GM21786 (cell line): Measurements from ENCODE around the gene HPSE.
A peak's percentile ranks its signal among the peaks of the same experiment; 100 is the strongest.

ENCODE experiments used
- ATAC-seq: cut with Tn5 transposase; IDR thresholded peaks from one replicate; pipeline ENCODE4 v1.9.1; 2021; ENCODE audit not compliant: unreplicated experiment

HPSE gene

DNA sequence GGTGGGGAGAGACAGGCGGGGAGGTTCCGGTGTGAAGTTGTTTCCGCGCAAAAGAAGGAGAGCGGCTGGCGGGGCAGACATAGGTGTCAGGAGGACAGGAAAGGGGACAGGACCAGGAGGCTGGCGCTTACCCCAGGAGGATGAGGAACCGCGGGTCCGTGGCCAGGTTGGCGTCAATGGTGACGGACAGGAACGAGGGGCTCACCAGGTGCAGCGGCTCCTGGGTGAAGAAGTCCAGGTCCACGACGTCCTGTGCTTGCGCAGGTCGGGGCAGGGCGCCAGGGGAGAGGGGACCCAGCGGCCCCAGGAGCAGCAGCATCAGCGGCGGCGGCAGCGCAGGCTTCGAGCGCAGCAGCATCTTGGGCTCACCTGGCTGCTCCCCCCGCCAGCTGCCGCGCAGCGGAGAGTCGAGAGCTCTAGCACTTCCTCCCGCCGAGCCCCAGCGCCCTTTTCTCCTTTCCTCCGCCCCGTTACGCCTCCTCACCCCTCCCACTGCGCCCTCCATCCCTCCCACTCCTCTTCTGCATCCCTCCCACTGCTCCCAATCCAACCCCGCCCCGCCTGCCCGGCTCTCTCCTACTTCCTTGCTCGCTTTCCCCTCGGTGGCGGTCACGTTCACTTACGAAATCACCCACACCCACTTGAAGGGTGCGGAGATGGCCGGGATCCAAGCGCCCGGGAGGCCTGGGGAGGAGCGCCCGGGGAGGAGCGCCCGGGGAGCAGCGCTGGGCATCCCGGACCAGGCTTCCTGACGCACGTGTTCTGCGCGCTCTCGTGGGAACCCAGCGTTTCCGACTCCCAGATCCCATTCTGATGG lies at the start of gene HPSE:
Gene HPSE (minus strand): TSS at position 424 of the 817 bp plus-strand sequence. CDS start 66 bp downstream, at position 358.
- ATAC-seq: peak; percentile 83

DNA sequence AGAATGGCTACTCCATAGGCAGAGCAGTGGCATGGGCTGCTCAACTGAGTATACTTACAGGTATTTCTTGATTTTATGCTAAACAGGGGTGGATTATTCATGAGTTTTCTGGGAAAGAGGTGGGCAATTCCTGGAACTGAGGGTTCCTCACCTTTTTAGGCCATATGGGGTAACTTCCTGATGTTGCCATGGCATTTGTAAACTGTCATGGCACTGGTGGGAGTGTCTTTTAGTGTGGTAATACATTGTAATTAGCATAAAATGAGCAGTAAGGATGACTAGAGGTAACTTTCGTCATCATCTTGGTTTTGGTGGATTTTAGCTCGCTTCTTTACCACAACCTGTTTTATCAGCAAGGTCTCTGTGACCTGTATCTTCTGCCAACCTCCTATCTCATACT lies 48.2 kb upstream of the HPSE start:
- no peak for ATAC-seq

DNA sequence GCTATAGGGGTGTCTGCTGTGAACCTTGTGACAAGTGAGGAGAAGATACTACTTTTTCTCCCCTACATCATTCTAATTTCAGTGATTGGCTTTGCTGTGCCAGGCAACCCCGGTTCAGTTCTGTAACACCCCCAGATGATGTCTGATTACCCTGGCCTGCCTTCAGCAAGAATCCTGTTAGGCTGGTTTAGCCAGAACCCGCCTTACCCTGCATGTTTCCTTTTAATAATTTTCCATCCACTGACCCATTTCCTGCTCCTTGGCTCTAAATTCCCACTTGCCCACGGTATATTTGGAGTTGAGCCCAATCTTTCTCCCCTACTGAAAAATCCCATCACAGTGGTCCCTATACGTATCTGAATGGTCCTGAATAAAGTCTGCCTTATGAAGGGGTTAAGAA lies 46.5 kb upstream of the HPSE start:
- no peak for ATAC-seq

DNA sequence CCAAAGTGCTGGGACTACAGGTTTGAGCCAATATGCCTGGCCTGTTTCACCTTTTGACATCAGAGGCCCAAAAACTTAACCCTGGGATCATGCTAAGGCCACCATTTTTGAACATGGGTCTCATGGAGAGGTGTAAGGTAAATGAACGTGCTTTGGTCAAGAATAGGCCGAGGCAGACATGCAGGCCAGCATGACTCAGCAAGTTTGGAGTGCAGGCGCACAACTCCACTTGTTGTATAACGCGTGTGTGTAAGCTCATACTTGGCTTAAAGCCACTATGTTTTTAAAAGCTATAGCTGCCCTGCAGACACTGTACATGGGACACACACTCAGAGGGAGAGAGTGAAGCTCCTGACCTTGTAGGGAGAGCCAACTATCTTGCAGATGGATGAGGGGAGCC lies 43.8 kb upstream of the HPSE start:
- ATAC-seq: no peak

DNA sequence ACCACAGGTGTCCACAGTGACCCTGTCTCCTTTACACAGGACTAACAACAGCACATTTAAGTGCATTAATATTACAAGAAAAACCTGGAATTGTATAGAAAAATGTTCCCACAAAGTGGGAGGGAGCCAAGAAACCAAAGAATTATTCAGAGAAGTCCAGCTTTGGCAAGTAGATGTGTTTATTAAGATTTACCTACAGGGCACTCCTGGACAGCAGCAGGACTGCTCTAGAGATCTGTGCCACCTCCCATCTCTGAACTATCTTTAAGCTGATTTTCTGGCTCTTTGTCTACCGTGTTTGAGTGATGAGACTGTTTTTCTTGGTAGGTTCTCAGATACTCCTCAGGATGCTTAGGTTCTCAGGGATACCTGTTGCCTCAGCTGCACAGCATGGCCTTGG lies 38.3 kb upstream of the HPSE start:
- ATAC-seq: no peak

DNA sequence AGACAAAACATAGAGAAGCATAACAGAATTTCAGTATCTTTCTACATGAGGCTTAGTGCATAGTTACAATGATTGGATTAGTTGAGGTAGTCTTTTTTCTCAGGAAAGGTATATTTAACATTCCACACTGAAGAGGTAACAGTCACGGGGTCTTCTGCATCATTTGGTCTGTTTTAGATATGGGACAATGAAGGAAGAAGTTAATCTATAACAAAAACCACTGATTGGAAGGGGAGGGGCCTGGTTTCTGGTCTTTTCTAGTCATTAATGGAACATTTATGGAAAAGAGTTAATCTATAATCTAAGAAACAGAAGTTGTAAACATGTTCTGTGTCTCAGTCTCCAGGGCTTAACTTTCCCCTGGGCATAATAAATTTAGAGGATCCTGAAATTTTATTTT lies 37.3 kb upstream of the HPSE start:
- ATAC-seq: no peak

DNA sequence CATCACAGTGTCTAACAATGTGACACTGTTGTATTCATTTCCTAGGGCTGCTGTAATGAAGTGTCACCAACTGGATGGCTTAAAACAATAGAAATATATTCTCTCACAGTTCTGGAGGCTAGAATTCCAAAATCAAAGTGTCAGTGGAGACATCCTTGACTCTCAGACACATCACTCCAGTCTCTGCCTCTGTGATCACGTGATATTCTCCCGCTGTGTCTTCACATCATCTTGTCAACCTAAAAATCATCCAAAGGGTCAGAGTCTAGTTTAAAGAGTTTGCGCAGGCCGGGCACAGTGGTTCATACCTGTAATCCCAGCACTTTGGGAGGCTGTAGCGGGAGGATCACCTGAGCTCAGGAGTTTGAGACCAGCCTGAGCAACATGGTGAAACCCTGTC lies 36.6 kb upstream of the HPSE start:
- no peak for ATAC-seq

DNA sequence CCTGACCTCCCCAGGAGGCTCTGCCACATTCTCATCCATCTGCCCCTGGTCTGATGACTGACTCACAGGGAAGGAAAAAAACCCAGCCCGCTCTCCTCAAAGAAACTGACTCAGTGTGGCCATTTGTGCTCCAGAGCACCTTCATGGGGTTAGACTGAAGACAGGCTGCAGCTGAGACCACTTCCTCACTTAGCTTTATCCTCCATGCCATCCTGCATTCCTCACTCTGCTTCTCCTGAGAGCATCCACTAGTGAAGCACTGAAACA lies 35.9 kb upstream of the HPSE start:
- no peak for ATAC-seq

DNA sequence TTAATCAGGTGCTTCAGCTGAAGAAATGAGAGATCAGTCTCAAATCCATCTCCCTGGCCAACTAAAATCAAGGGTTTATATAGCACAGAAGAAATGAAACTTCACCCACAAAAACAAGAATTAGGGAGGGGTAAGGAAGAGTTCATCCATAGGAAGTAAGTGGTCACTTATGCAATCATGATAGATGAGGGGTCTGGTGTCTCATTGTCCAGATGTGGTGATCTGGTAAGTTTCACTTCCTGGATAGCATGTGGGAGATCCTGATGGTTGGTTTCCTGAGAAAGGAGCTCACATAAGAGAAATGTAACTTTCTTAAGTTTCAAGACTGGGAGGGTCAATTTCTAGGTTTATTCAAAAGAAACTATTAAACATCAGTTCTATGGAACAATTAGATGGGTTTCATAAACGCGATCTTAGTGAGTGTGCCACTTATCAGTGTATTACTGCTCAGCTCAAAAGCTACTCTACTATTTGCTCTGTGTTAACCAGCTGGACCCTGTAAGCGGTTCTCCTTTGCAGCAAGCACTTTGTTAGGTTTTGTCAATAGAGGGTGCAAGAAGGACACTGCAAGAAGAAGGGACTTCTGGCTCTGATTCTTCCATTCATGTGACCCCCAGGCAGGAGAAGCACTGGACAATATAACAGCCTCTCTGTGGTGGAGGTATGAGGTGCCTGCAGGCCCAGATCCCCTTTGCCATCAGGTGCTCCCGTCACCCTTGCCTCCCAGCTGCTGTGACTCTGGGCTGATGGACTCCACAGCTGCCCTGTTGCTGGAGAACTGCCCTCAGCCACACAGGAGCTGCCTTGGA lies 35.4 kb upstream of the HPSE start:
- no peak for ATAC-seq

DNA sequence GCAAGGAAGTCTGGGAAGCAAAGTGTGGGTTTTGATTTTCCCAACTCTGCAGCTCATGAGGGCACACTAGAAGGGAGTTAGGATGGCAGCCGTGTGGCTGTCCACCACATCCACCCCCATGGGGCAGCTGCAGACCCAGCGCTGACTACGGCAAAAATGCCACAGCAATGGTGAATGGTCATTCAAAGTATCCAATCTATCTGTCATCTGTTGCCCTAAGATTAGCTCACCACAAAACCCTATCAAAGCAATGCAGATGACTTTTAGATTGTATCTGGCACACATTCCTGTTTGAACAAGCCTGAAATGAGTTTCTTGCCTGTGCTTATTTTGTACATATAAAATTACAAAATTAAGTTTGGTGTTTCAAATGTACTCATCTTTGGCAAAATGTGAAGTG lies 29.7 kb upstream of the HPSE start:
- ATAC-seq: no peak

DNA sequence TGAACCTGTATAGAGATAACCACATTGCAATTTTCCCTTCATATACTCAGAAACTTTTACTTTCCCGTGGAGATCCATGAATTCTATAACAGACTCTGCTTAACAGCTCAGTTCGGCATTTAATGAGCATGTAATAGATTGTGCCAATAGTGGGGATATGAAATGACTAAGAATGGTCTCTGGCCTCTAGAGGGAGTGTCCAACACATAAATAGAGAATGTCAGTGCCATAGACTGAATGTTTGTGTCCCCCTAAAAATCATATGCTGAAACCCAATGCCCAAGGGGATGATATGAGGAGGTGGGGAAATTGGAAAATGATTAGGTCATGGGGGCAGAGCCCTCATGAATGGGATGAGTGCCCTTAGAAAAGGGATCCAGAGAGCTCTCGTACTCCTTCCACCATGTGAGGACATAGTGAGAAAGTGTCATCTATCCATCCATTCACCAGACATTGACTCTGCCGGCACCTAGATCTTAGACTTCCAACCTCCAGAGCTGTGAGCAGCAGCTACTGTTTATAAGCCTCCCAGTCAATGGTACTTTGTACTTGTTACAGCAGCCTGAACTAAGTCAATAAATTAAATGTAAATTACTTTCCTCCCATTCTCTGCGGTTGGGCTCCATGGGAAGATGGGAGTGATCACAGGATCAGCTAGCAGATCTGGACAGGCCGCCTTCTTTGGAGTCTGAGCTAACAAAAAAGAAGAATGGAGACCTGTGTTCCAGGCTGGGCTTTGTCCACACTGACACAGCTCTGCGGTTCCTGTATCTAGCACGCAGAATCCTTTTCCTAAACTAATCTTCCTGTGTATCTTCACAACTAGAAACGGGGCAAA lies 28.1 kb upstream of the HPSE start:
- no peak for ATAC-seq

DNA sequence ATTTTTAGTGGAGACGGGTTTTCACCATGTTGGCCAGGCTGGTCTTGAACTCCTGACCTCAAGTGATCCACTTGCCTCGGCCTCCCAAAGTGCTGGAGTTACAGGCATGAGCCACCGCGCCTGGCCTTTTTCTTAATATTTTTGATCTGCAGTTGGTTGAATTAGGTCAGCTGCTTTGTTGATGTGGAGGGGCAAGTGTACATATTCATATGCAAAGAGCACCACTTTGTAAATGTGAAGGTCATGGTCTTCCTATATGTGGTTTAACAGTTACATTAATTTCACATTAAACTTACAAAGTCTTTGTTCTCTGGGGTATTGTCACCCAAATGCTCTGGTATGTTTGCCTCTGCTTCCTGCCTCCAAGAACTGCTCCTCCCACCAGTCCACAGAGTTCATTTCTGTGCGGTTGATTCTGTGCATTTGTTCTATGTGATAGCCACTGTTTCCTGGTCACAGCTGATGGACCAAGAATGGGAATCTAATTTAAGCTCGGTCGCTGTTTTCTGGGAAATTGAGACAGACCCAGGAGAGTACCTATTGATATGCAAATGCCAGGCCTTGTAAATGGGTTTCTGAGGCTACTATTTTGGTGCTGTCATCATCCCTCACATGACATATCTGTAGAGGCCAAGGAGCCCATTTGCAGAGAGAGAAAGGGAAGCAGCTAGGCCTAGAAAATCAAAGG lies 26.9 kb upstream of the HPSE start:
- ATAC-seq: no peak

DNA sequence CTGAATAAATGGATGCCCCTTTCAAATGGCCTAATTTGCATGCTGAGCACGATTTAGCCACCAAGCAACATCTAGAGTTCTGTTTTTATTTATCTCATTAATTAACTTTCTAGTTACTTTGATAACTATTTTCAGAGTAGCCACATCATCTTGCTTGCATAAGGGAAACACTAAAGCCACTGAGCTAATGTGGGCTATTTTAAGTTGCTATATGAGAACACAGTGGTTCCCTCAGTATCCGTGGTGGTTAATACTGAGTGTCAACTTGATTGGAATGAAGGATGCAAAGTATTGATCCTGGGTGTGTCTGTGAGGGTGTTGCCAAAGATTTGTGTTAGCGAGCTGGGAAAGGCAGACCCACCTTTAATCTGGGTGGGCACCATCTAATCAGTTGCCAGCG lies 25.4 kb upstream of the HPSE start:
- ATAC-seq: no peak

DNA sequence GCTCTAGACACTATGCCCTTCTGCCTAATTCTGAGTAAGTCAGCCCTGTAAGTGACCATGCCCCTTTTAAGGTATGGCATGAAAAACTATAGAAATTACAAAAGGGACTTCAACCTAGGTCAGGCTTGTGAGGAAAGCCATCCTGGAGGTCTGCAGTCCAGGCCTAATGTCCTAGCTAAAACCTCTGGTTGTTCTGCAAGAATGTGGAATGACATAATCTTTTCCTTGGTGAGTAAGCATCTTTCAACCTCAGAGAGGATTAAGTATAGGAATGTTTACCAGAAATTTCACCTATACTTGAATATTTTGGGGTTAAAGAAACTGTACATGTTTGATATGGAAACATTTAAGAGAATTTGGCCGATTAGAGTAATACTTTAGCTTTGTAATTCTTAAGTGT lies 23.8 kb upstream of the HPSE start:
- no peak for ATAC-seq

DNA sequence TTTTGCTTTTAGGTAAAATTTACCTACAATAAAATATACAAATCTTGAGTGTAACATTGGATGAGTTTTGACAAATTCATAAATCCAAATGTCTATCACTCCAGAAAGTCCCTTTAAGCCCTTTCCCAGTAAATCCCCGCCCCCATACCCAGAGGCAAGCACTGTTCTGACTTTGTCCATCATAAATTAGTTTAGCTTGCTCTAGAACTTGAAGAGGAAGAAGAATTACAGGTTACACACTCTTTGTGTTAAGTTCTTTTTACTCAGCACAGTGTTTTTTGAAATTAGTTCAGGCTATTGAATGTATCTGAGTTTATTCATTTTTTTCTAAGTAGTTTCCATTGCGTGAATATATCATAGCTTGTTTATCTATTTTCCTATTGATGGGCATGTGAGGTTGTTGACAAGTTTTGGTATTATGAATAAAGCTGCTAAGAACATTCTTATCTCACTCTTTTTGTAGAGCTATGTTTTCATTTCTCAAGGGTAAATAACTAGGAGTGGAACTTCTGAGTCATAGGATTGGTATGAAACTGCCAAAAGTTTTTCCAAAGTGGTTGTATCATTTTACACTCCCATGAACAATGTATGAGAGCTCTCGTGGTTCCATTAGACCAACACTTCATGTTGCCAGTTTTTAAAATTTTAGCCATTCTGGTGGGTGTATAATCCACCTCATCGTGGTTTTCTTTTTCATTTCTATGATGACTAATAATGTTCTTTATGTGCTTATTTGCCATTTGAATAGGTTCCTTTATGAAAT lies 22.4 kb upstream of the HPSE start:
- ATAC-seq: peak; percentile 63

DNA sequence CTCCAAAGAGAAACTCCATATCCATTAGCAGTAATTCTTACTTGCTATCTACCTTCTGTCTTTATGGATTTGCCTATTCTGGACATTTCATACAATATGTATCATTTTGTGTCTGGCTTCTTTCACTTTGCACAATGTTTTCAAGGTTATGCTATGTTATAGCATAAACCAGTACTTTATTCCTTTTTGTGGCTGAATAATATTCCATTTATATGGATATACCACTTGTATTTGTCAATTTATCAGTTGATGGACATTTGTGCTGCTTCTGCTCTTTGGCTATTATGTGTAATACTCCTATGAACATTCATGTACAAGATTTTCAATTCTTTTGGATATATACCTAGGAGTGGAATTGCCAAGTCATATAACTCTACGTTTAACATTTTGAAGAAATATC lies 18.9 kb upstream of the HPSE start:
- no peak for ATAC-seq

DNA sequence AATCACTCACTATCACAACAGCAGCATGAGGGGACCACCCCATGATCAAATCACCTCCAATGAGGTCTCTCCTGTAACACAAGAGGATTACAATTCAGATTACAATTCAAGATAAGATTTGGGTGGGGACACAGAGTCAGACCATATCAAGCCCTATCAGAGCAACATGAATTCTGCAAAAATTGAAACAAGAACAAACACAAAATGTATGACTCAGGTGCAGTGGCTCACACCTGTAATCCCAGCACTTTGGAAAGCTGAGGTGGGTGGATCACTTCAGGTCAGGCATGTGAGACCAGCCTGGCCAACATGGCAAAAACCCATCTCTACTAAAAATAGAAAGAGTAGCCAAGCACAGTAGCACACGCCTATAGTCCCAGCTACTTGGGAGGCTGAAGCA lies 13.4 kb upstream of the HPSE start:
- ATAC-seq: no peak

DNA sequence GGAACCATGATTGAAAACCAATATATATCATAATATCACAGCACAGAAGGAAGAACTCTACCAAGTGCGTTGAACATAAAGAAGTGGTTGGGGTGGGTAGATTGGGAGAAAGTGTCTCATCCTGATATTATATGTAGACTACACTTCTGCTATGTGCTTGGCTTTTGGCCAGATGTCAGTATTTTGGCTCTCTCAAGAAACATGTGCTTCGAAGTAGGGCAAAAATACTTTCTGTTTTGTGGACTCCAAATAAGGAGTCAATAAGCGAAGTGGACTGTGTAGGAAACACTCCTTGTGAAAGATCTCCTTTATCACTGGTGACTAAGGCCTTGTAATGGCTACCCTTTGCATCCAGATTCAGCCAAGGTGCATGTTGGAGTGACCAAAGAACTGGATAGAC lies 7.8 kb upstream of the HPSE start:
- ATAC-seq: no peak

DNA sequence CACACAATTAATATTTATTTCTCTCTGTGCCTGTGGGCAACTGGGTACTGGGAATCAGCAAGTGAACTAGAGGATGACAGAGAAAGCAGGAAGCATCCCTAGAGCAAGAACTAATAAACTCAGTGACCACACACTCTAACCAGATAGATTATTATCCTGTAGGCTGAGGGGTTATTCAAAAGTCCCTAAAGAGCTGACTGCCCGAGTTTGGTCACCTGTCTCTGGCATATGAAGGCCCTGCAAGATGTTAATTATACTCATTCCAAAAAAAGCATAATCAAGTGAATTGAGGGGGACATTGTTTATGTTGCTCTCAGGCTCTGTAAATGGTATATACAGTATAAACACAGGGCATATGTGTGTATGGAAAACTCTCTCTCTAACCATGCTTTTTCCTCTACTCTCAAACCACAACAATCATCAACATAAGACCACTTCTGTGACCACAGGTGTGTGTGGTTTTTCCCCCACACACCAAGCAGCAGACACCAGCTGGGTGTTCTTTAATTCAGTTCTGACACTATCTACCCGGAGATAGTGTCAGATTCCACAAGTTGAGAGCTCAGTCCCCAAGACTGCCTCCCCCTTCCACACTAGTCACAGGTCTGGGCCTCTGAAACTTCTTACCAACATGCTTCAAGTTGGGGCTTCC lies 6.2 kb upstream of the HPSE start:
- no peak for ATAC-seq

DNA sequence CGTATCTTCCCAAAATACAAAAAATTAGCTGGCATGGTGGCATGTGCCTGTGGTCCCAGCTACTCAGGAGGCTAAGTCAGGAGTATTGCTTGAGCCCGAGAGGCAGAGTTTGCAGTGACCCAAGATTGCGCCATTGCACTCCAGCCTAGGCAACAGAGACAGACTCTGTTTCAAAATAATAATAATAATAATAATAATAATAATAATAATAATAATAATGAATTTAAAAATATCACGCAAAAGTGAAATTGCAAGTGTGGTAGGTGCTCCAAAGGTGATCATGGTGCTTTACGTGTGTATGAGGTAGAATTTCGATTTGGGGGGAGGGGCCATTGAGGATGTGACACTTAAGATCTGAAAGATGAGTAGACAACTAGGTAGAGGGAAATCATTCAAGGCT lies 4.9 kb upstream of the HPSE start:
- ATAC-seq: no peak
